Transverse colon (tissue), 4 donors: Measurements from ENCODE around the gene DROSHA. TPM values are rescaled to one million over a fixed set of nuclear protein-coding genes. Genes with fewer than 3 reads are reported as not detected.

Experiments
- DNase-seq: peaks from one replicate; pipeline ENCODE4 v3.0.0-alpha.2; 2019
- H3K27ac ChIP-seq, 4 donors: fragments of 200-600 bp; sonication (generic); 2 replicates each; pipeline ENCODE4 v1.5.1; 2016 to 2018; ENCODE audit warnings: inconsistent platforms in 4 of 4
- H3K27me3 ChIP-seq: fragments of 200-600 bp; sonication (generic); 2 replicates; pipeline ENCODE4 v1.5.1; 2017; ENCODE audit warnings: inconsistent platforms
- H3K36me3 ChIP-seq, 4 donors: fragments of 200-600 bp; sonication (generic); 2 replicates each; pipeline ENCODE4 v1.5.1; 2017 to 2019; ENCODE audit warnings: inconsistent platforms in 4 of 4
- H3K4me1 ChIP-seq, 4 donors: fragments of 200-600 bp; sonication (generic); 2 replicates each; pipeline ENCODE4 v1.5.1; 2017 to 2020; ENCODE audit warnings: inconsistent platforms in 4 of 4
- H3K4me3 ChIP-seq, 4 donors: fragments of 200-600 bp; sonication (generic); 1 replicate in 1 of 4; 2 replicates in 3 of 4; pipeline versions ENCODE4 v1.5.1 to v1.6.1; 2017 to 2019; ENCODE audit warnings: inconsistent platforms in 4 of 4
- H3K9me3 ChIP-seq, 2 donors: fragments of 200-600 bp; sonication (generic); 2 replicates each; pipeline ENCODE4 v1.5.1; 2017 to 2019; ENCODE audit warnings: inconsistent platforms in 2 of 2
- CTCF ChIP-seq, 5 experiments: fragments of 200-600 bp in 3 of 5; fragments of 450-650 bp in 2 of 5; sonication (generic) in 3 of 5; IDR thresholded peaks; 1 replicate in 2 of 5; 2 replicates in 3 of 5; pipeline ENCODE4 v1.5.1; 2016 to 2017; ENCODE audit warnings: antibody characterized with exemption in 5 of 5, inconsistent platforms in 3 of 5, mild to moderate bottlenecking in 2 of 5, moderate library complexity in 1 of 5
- EP300 ChIP-seq: sonication (generic); formaldehyde crosslinking; IDR thresholded peaks from one replicate; pipeline ENCODE4 v1.6.1; 2017; ENCODE audit warnings: antibody characterized with exemption, low read depth
- POLR2A ChIP-seq: fragments of 450-650 bp; IDR thresholded peaks from one replicate; pipeline ENCODE4 v1.6.1; 2016; ENCODE audit warnings: antibody characterized with exemption, mild to moderate bottlenecking, moderate library complexity
- POLR2AphosphoS5 ChIP-seq, 3 donors: sonication (generic); formaldehyde crosslinking; IDR thresholded peaks; one replicate each; pipeline ENCODE4 v1.6.1; 2016; ENCODE audit warnings: antibody characterized with exemption in 3 of 3
- WGBS, 2 donors: methylation state at CpG; one replicate each; pipeline ENCODE4 v1.1.5; 2018; ENCODE audit warnings: low coverage in 1 of 2; 5-methylcytosine and 5-hydroxymethylcytosine counted together
- in situ Hi-C, 4 donors: fragments of 200-750 bp; cut with MboI; loops; one replicate each; pipeline versions ENCODE4 v1.15.0 to v1.15.1; 2017; ENCODE audit warnings: low sequenced_read_pairs in 3 of 4, low pct_ligation_motif_present in 1 of 4, low pct_unique_long_range_greater_than_20kb in 1 of 4
- intact Hi-C: fragments of 100-400 bp; cut with DNase I; formaldehyde crosslinking; loops from one replicate; pipeline ENCODE4 v1.15.1; 2023; ENCODE audit warnings: low total_unique reads
- total RNA-seq, 4 donors: library from RNA; depleted of rRNA; stranded (reverse); fragments of >200 nt; gene quantifications; one replicate each; pipeline ENCODE4 v1.1.0, GENCODE V29; 2016

The DROSHA gene
- total RNA-seq, 4 donors from 2014 or later: 32.2 to 503 (median 47.4) TPM

- Histone ChIP-seq H3K4me3 (no peak overlapping the region), H3K27ac (no peak overlapping the region), H3K9me3 (no peaks in the 10 kb centered on the region), H3K36me3 (peaks cover 0 to 22% (median 8%) of the 10 kb centered on the region in 4 donors), H3K27me3 (no peaks in the 10 kb centered on the region), H3K4me1 (no peaks in the 10 kb centered on the region)
- DNase-seq: no peak
- no peak for TF ChIP-seq POLR2AphosphoS5 (IDR thresholded peaks at IDR 0.05)
- TF ChIP-seq POLR2A: no peak
- no peak for TF ChIP-seq EP300
- TF ChIP-seq CTCF (IDR thresholded peaks at IDR 0.05): no peak
- WGBS, 2 donors: 97 to 98% methylated on average over 3 of the region's 3 CpGs
- intact Hi-C loops: no loop called here
- in situ Hi-C loops: no loop called here
These were observed 88.3 kb downstream of the DROSHA start for GRCh38 chr5:31443572-31443971.

- 29 to 69% methylated on average over 1 to 3 of the region's 3 CpGs for WGBS, 2 donors
- intact Hi-C loops (no loop called here), in situ Hi-C loops (no loop called here)
- Histone ChIP-seq H3K36me3 (peaks cover 0 to 16% (median 3%) of the 10 kb centered on the region in 4 donors), H3K4me3 (no peak overlapping the region), H3K9me3 (no peaks in the 10 kb centered on the region), H3K4me1 (no peaks in the 10 kb centered on the region), H3K27ac (no peak overlapping the region), H3K27me3 (no peaks in the 10 kb centered on the region)
- no peak for DNase-seq
- TF ChIP-seq POLR2AphosphoS5 (IDR thresholded peaks at IDR 0.05) (no peak), EP300 (no peak), POLR2A (no peak), CTCF (IDR thresholded peaks at IDR 0.05) (no peak)
These were observed 89.7 kb downstream of the DROSHA start for GRCh38 chr5:31442058-31442745.

GRCh38 chr5:31436851-31437250, 95.0 kb downstream of the DROSHA start:
- in situ Hi-C loops: no loop called here
- intact Hi-C loops: no loop called here
- Histone ChIP-seq H3K36me3 (peaks cover 0 to 11% (median 0%) of the 10 kb centered on the region in 4 donors), H3K9me3 (no peaks in the 10 kb centered on the region), H3K27ac (no peak overlapping the region), H3K4me1 (no peaks in the 10 kb centered on the region), H3K4me3 (no peak overlapping the region), H3K27me3 (no peaks in the 10 kb centered on the region)
- TF ChIP-seq EP300 (no peak), POLR2A (no peak), POLR2AphosphoS5 (IDR thresholded peaks at IDR 0.05) (no peak), CTCF (IDR thresholded peaks at IDR 0.05) (no peak)
- no peak for DNase-seq
- 90 to 100% methylated on average over 1 of the region's 1 CpG for WGBS, 2 donors

- Histone ChIP-seq H3K4me1 (no peaks in the 10 kb centered on the region), H3K27ac (no peak overlapping the region), H3K36me3 (peaks cover 0 to 11% (median 0%) of the 10 kb centered on the region in 4 donors), H3K9me3 (no peaks in the 10 kb centered on the region), H3K4me3 (no peak overlapping the region), H3K27me3 (no peaks in the 10 kb centered on the region)
- WGBS, 2 donors: 93 to 100% methylated on average over 4 of the region's 4 CpGs
- TF ChIP-seq POLR2AphosphoS5 (IDR thresholded peaks at IDR 0.05): no peak
- no peak for TF ChIP-seq POLR2A
- no peak for TF ChIP-seq EP300
- TF ChIP-seq CTCF (IDR thresholded peaks at IDR 0.05): no peak
- intact Hi-C loops: no loop called here
- DNase-seq: no peak
- in situ Hi-C loops: no loop called here
These were observed 96.2 kb downstream of the DROSHA start for GRCh38 chr5:31435730-31436129.
